ENCODE results near the gene ST6GALNAC5. TPM values are rescaled to one million over a fixed set of nuclear protein-coding genes. Genes with fewer than 3 reads are reported as not detected.

The ST6GALNAC5 gene
- total RNA-seq, 4 donors from 2014 or later: 0.44 to 3.2 (median 0.65) TPM; not detected in 1

- DNase-seq (ENCODE audit: low spot score) (no peak), ATAC-seq (ENCODE audit: low FRiP score) (no peak)
- no peak for TF ChIP-seq CTCF (IDR thresholded peaks at IDR 0.05)
These were observed 148.6 kb downstream of the ST6GALNAC5 start for GRCh38 chr1:77015748-77016341.

- ATAC-seq (ENCODE audit: low FRiP score): no peak
- no peak for TF ChIP-seq CTCF (IDR thresholded peaks at IDR 0.05)
- DNase-seq (ENCODE audit: low spot score): no peak
These were observed 149.2 kb downstream of the ST6GALNAC5 start for GRCh38 chr1:77016386-77016985.

GRCh38 chr1:77018311-77018710 is 151.0 kb downstream of the ST6GALNAC5 start:
- TF ChIP-seq CTCF (IDR thresholded peaks at IDR 0.05): no peak
- no peak for DNase-seq (ENCODE audit: low spot score)
- no peak for ATAC-seq (ENCODE audit: low FRiP score)

GRCh38 chr1:77018761-77019160 is 151.5 kb downstream of the ST6GALNAC5 start:
- no peak for DNase-seq (ENCODE audit: low spot score)
- no peak for ATAC-seq (ENCODE audit: low FRiP score)

GRCh38 chr1:77021732-77022131 is 154.5 kb downstream of the ST6GALNAC5 start:
- DNase-seq (ENCODE audit: low spot score) (no peak), ATAC-seq (ENCODE audit: low FRiP score) (no peak)
- no peak for TF ChIP-seq CTCF (IDR thresholded peaks at IDR 0.05)

More at GRCh38 chr1:77018761-77019160, 151.5 kb downstream of the ST6GALNAC5 start:
- no peak for TF ChIP-seq CTCF (IDR thresholded peaks at IDR 0.05)

- ATAC-seq (ENCODE audit: low FRiP score) (no peak), DNase-seq (ENCODE audit: low spot score) (no peak)
- TF ChIP-seq CTCF (IDR thresholded peaks at IDR 0.05): no peak
These were observed 157.2 kb downstream of the ST6GALNAC5 start for GRCh38 chr1:77024500-77024899.

- TF ChIP-seq CTCF (IDR thresholded peaks at IDR 0.05): no peak
- ATAC-seq (ENCODE audit: low FRiP score) (no peak), DNase-seq (ENCODE audit: low spot score) (no peak)
These were observed 158.3 kb downstream of the ST6GALNAC5 start for GRCh38 chr1:77025599-77025998.
